Measurements from ENCODE around the gene SLC43A2. TPM values are rescaled to one million over a fixed set of nuclear protein-coding genes. Genes with fewer than 3 reads are reported as not detected.
A peak's percentile ranks its signal among the peaks of the same experiment; 100 is the strongest.

The SLC43A2 gene
- total RNA-seq, 2 experiments from 2014 or later, result 0.12 to 0.14 TPM

GRCh38 chr17:1591474-1592090 lies 37.1 kb downstream of the SLC43A2 start:
- no peak overlapping the region for H3K4me3 Mint-ChIP-seq
- no peaks in the 10 kb centered on the region for H3K36me3 Mint-ChIP-seq (ENCODE audit: low read depth)
- H3K27me3 Mint-ChIP-seq (ENCODE audit: low read depth), result no peaks in the 10 kb centered on the region
- peaks cover 8% of the 10 kb centered on the region for H3K4me1 Mint-ChIP-seq (ENCODE audit: low read depth)
- no peak overlapping the region for H3K27ac Mint-ChIP-seq
- intact Hi-C loops (cut with micrococcal nuclease), result no loop called here
- no peaks in the 10 kb centered on the region for H3K9me3 Mint-ChIP-seq
- DNase-seq, result no peak
- CTCF ChIA-PET, result no interaction called here

GRCh38 chr17:1590747-1591473 lies 37.7 kb downstream of the SLC43A2 start:
- CTCF ChIA-PET, result no interaction called here
- intact Hi-C loops (cut with micrococcal nuclease), result no loop called here
- H3K27me3 Mint-ChIP-seq (ENCODE audit: low read depth), result no peaks in the 10 kb centered on the region
- no peaks in the 10 kb centered on the region for H3K36me3 Mint-ChIP-seq (ENCODE audit: low read depth)
- H3K4me3 Mint-ChIP-seq, result no peak overlapping the region
- H3K4me1 Mint-ChIP-seq (ENCODE audit: low read depth), result peaks cover 8% of the 10 kb centered on the region
- no peaks in the 10 kb centered on the region for H3K9me3 Mint-ChIP-seq
- H3K27ac Mint-ChIP-seq, result no peak overlapping the region
- no peak for DNase-seq

- H3K9me3 Mint-ChIP-seq, result no peaks in the 10 kb centered on the region
- H3K36me3 Mint-ChIP-seq (ENCODE audit: low read depth), result no peaks in the 10 kb centered on the region
- no peaks in the 10 kb centered on the region for H3K27me3 Mint-ChIP-seq (ENCODE audit: low read depth)
- peaks cover 8% of the 10 kb centered on the region for H3K4me1 Mint-ChIP-seq (ENCODE audit: low read depth)
- H3K4me3 Mint-ChIP-seq, result no peak overlapping the region
- no peak overlapping the region for H3K27ac Mint-ChIP-seq
- CTCF ChIA-PET, result no interaction called here
- intact Hi-C loops (cut with micrococcal nuclease), result no loop called here
- peak; percentile 40 for DNase-seq
Observed at GRCh38 chr17:1590029-1590746, 38.4 kb downstream of the SLC43A2 start.

- DNase-seq, result no peak
- intact Hi-C loops (cut with micrococcal nuclease), result no loop called here
- CTCF ChIA-PET, result interaction anchor here (0.9 kb wide), 1 partner anchor 14 kb away, joined by 3 read pairs; no protein-coding TSS in a partner anchor
- H3K27ac Mint-ChIP-seq, result no peak overlapping the region
- H3K9me3 Mint-ChIP-seq, result no peaks in the 10 kb centered on the region
- no peaks in the 10 kb centered on the region for H3K36me3 Mint-ChIP-seq (ENCODE audit: low read depth)
- H3K4me3 Mint-ChIP-seq, result no peak overlapping the region
- H3K4me1 Mint-ChIP-seq (ENCODE audit: low read depth), result peaks cover 8% of the 10 kb centered on the region
- no peaks in the 10 kb centered on the region for H3K27me3 Mint-ChIP-seq (ENCODE audit: low read depth)
Observed at GRCh38 chr17:1588821-1589585, 39.6 kb downstream of the SLC43A2 start.

- intact Hi-C loops (cut with micrococcal nuclease), result no loop called here
- no peaks in the 10 kb centered on the region for H3K27me3 Mint-ChIP-seq (ENCODE audit: low read depth)
- no peak overlapping the region for H3K4me3 Mint-ChIP-seq
- no peak overlapping the region for H3K27ac Mint-ChIP-seq
- CTCF ChIA-PET, result no interaction called here
- no peaks in the 10 kb centered on the region for H3K36me3 Mint-ChIP-seq (ENCODE audit: low read depth)
- H3K9me3 Mint-ChIP-seq, result no peaks in the 10 kb centered on the region
- no peaks in the 10 kb centered on the region for H3K4me1 Mint-ChIP-seq (ENCODE audit: low read depth)
- no peak for DNase-seq
Observed at GRCh38 chr17:1584167-1584566, 44.5 kb downstream of the SLC43A2 start.

- Mint-ChIP-seq H3K4me3 (no peak overlapping the region), H3K27me3 (ENCODE audit: low read depth) (no peaks in the 10 kb centered on the region), H3K9me3 (no peaks in the 10 kb centered on the region), H3K27ac (no peak overlapping the region), H3K36me3 (ENCODE audit: low read depth) (no peaks in the 10 kb centered on the region), H3K4me1 (ENCODE audit: low read depth) (no peaks in the 10 kb centered on the region)
- intact Hi-C loops (cut with micrococcal nuclease), result no loop called here
- DNase-seq, result no peak
- CTCF ChIA-PET, result no interaction called here
Observed at GRCh38 chr17:1583556-1583955, 45.1 kb downstream of the SLC43A2 start.

GRCh38 chr17:1582374-1582773 lies 46.3 kb downstream of the SLC43A2 start:
- no peak for DNase-seq
- H3K36me3 Mint-ChIP-seq (ENCODE audit: low read depth), result no peaks in the 10 kb centered on the region
- H3K27me3 Mint-ChIP-seq (ENCODE audit: low read depth), result no peaks in the 10 kb centered on the region
- H3K27ac Mint-ChIP-seq, result no peak overlapping the region
- intact Hi-C loops (cut with micrococcal nuclease), result no loop called here
- no peaks in the 10 kb centered on the region for H3K4me1 Mint-ChIP-seq (ENCODE audit: low read depth)
- no peaks in the 10 kb centered on the region for H3K9me3 Mint-ChIP-seq
- no peak overlapping the region for H3K4me3 Mint-ChIP-seq
- CTCF ChIA-PET, result no interaction called here

- Mint-ChIP-seq H3K9me3 (no peaks in the 10 kb centered on the region), H3K4me1 (ENCODE audit: low read depth) (no peaks in the 10 kb centered on the region), H3K27me3 (ENCODE audit: low read depth) (no peaks in the 10 kb centered on the region), H3K4me3 (no peak overlapping the region), H3K27ac (no peak overlapping the region), H3K36me3 (ENCODE audit: low read depth) (no peaks in the 10 kb centered on the region)
- CTCF ChIA-PET, result no interaction called here
- DNase-seq, result no peak
- intact Hi-C loops (cut with micrococcal nuclease), result no loop called here
Observed at GRCh38 chr17:1580979-1581676, 47.5 kb downstream of the SLC43A2 start.

GRCh38 chr17:1578029-1578428 lies 50.6 kb downstream of the SLC43A2 start:
- Mint-ChIP-seq H3K4me3 (no peak overlapping the region), H3K36me3 (ENCODE audit: low read depth) (no peaks in the 10 kb centered on the region), H3K9me3 (no peaks in the 10 kb centered on the region), H3K4me1 (ENCODE audit: low read depth) (no peaks in the 10 kb centered on the region), H3K27ac (no peak overlapping the region), H3K27me3 (ENCODE audit: low read depth) (no peaks in the 10 kb centered on the region)
- intact Hi-C loops (cut with micrococcal nuclease), result no loop called here
- DNase-seq, result no peak
- CTCF ChIA-PET, result interaction anchor here (0.7 kb wide), 1 partner anchor 88 kb away, joined by 3 read pairs; no protein-coding TSS in a partner anchor

GRCh38 chr17:1577583-1578013 lies 51.0 kb downstream of the SLC43A2 start:
- CTCF ChIA-PET, result interaction anchor here (0.6 to 2.4 kb wide), 3 partner anchors 52 to 302 kb away, joined by 3 to 8 read pairs (median 3); no protein-coding TSS in a partner anchor
- Mint-ChIP-seq H3K4me3 (no peak overlapping the region), H3K36me3 (ENCODE audit: low read depth) (no peaks in the 10 kb centered on the region), H3K27me3 (ENCODE audit: low read depth) (no peaks in the 10 kb centered on the region), H3K4me1 (ENCODE audit: low read depth) (no peaks in the 10 kb centered on the region), H3K27ac (no peak overlapping the region), H3K9me3 (no peaks in the 10 kb centered on the region)
- intact Hi-C loops (cut with micrococcal nuclease), result no loop called here
- DNase-seq, result no peak

GRCh38 chr17:1577182-1577581 lies 51.5 kb downstream of the SLC43A2 start:
- DNase-seq, result no peak
- Mint-ChIP-seq H3K27ac (no peak overlapping the region), H3K36me3 (ENCODE audit: low read depth) (no peaks in the 10 kb centered on the region), H3K4me3 (no peak overlapping the region), H3K4me1 (ENCODE audit: low read depth) (no peaks in the 10 kb centered on the region), H3K9me3 (no peaks in the 10 kb centered on the region), H3K27me3 (ENCODE audit: low read depth) (no peaks in the 10 kb centered on the region)
- CTCF ChIA-PET, result interaction anchor here (0.6 to 2.4 kb wide), 2 partner anchors 53 to 302 kb away, joined by 3 to 8 read pairs; no protein-coding TSS in a partner anchor
- intact Hi-C loops (cut with micrococcal nuclease), result no loop called here

GRCh38 chr17:1576500-1576899 lies 52.1 kb downstream of the SLC43A2 start:
- H3K27ac Mint-ChIP-seq, result no peak overlapping the region
- CTCF ChIA-PET, result interaction anchor here (2.4 kb wide), 1 partner anchor 53 kb away, joined by 8 read pairs; no protein-coding TSS in a partner anchor

More at GRCh38 chr17:1576500-1576899, 52.1 kb downstream of the SLC43A2 start:
- DNase-seq, result no peak
- H3K36me3 Mint-ChIP-seq (ENCODE audit: low read depth), result no peaks in the 10 kb centered on the region
- no peak overlapping the region for H3K4me3 Mint-ChIP-seq
- intact Hi-C loops (cut with micrococcal nuclease), result no loop called here
- H3K9me3 Mint-ChIP-seq, result no peaks in the 10 kb centered on the region
- no peaks in the 10 kb centered on the region for H3K4me1 Mint-ChIP-seq (ENCODE audit: low read depth)
- H3K27me3 Mint-ChIP-seq (ENCODE audit: low read depth), result no peaks in the 10 kb centered on the region
